Keratinocyte (primary cell): ENCODE data around the gene MAPK7. TPM values are rescaled to one million over a fixed set of nuclear protein-coding genes. Genes with fewer than 3 reads are reported as not detected.

Experiments used
- DNase-seq: peaks from one replicate; pipeline ENCODE4 v3.0.0-alpha.2; 2011; ENCODE audit warnings: low read depth, missing footprints, low spot score
- FAIRE-seq: peaks from 2 replicates; lab custom pipeline; 2011; peaks lifted over from hg19 to GRCh38; lab: Jason Lieb, UNC
- H2AFZ ChIP-seq: 2 replicates; pipeline ENCODE4 v1.6.0; 2012; ENCODE audit warnings: low read length, control low read depth, inconsistent platforms; ENCODE audit not compliant: control insufficient read depth
- H3K27ac ChIP-seq: 2 replicates; pipeline ENCODE4 v1.5.1; 2011; ENCODE audit warnings: low read length; ENCODE audit not compliant: control insufficient read depth, insufficient read depth
- H3K27me3 ChIP-seq: 3 replicates; pipeline ENCODE4 v1.6.0; 2011; ENCODE audit warnings: low read length; ENCODE audit not compliant: control insufficient read depth, insufficient read depth; ENCODE audit errors: extremely low read depth
- H3K36me3 ChIP-seq, 2 experiments: 2 replicates in 1 of 2; 3 replicates in 1 of 2; pipeline ENCODE4 v1.5.1; 2011; ENCODE audit warnings: low read length in 2 of 2, mild to moderate bottlenecking in 1 of 2; ENCODE audit not compliant: control insufficient read depth in 2 of 2, insufficient read depth in 2 of 2; ENCODE audit errors: extremely low read depth in 1 of 2
- H3K4me1 ChIP-seq: 3 replicates; pipeline ENCODE4 v1.5.1; 2011; ENCODE audit warnings: low read length; ENCODE audit not compliant: control insufficient read depth, insufficient read depth; ENCODE audit errors: extremely low read depth
- H3K4me2 ChIP-seq: 3 replicates; pipeline ENCODE4 v1.6.0; 2011; ENCODE audit warnings: low read depth, low read length; ENCODE audit not compliant: control insufficient read depth, insufficient read depth; ENCODE audit errors: extremely low read depth
- H3K4me3 ChIP-seq, 3 experiments: fragments of 200-600 bp in 1 of 3; sonication (generic) in 1 of 3; 2 replicates in 2 of 3; 3 replicates in 1 of 3; pipeline ENCODE4 v1.5.1; 2011 to 2016; ENCODE audit warnings: low read length in 3 of 3, mild to moderate bottlenecking in 3 of 3, control low read depth in 2 of 3, inconsistent platforms in 1 of 3, low read depth in 1 of 3, mixed read lengths in 1 of 3, mixed run types in 1 of 3, moderate library complexity in 1 of 3; ENCODE audit not compliant: control insufficient read depth in 2 of 3, insufficient read depth in 2 of 3; ENCODE audit errors: extremely low read depth in 1 of 3
- H3K79me2 ChIP-seq: 2 replicates; pipeline ENCODE4 v1.6.0; 2012; ENCODE audit warnings: low read length; ENCODE audit not compliant: control insufficient read depth, insufficient read depth
- H3K9ac ChIP-seq: 3 replicates; pipeline ENCODE4 v1.6.0; 2011; ENCODE audit warnings: low read length; ENCODE audit not compliant: control insufficient read depth, insufficient read depth; ENCODE audit errors: extremely low read depth
- H3K9me1 ChIP-seq: 3 replicates; pipeline ENCODE4 v1.6.0; 2011; ENCODE audit warnings: low read length; ENCODE audit not compliant: control insufficient read depth, insufficient read depth; ENCODE audit errors: extremely low read depth
- H3K9me3 ChIP-seq: 2 replicates; pipeline ENCODE4 v1.5.1; 2012; ENCODE audit warnings: low read depth, low read length; ENCODE audit not compliant: control insufficient read depth
- H4K20me1 ChIP-seq: 3 replicates; pipeline ENCODE4 v1.6.0; 2011; ENCODE audit warnings: low read length; ENCODE audit not compliant: control insufficient read depth, insufficient read depth; ENCODE audit errors: extremely low read depth
- EZH2 ChIP-seq: IDR thresholded peaks from one replicate; pipeline ENCODE4 v1.6.1; 2012; ENCODE audit warnings: inconsistent platforms, mild to moderate bottlenecking, low read length, moderate library complexity
- dilution Hi-C: fragments of 300-500 bp; cut with MboI; formaldehyde crosslinking; loops from one replicate; pipeline ENCODE4 v1.7.0; 2020; ENCODE audit warnings: low sequenced_read_pairs; ENCODE audit not compliant: extremely low pct_ligation_motif_present
- polyA plus RNA-seq, 5 experiments: library from polyadenylated mRNA; depleted of rRNA in 3 of 5; stranded (reverse) in 3 of 5; stranded (forward) in 1 of 5; unstranded in 1 of 5; fragments of >200 nt; gene quantifications; 1 replicate in 1 of 5; 2 replicates in 3 of 5; 3 replicates in 1 of 5; pipeline versions ENCODE4 v1.2.1 to v1.2.3, GENCODE V29; 2011 to 2012; ENCODE audit warnings: missing spikeins in 2 of 5, low read depth in 1 of 5, low replicate concordance in 1 of 5
- TF ChIP-seq, protein P1 (sequence below), 3 experiments: IDR thresholded peaks in 1 of 3; conservative IDR thresholded peaks in 1 of 3; optimal IDR thresholded peaks in 1 of 3; 2 replicates in 2 of 3; 3 replicates in 1 of 3; pipeline versions ENCODE3 to v1.5.1; 2011; ENCODE audit warnings: low read length in 3 of 3, mild to moderate bottlenecking in 3 of 3, moderate library complexity in 2 of 3, control low read depth in 1 of 3, inconsistent platforms in 1 of 3; ENCODE audit not compliant: insufficient read depth in 2 of 3; ENCODE audit errors: extremely low read depth in 1 of 3

The MAPK7 gene
- polyA plus RNA-seq, 1 donor (not counting 4 experiments of a cell fraction or from before 2014, with no cell fraction given): 4.3 TPM

DNA sequence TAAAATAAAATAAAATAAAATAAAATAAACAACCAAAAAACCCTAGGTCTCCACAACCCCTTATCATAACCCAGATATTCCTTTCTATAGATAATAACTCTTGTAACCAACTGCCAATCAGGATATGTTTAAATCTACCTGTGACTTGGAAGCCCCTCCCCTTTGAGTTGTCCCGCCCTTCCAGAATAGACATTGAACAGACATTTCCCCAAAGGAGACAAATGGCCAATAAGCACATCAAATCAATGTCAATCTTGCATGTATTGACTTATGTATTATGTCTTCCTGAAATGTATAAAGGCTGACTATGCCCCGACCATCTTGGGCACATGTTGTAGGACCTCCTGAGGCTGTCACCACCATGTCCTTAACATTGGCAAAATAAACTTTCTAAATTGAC, 1.5 kb upstream of the MAPK7 start:
- H3K9ac ChIP-seq: peak overlapping the region; percentile 94
- peaks cover 21% of the 10 kb centered on the region for H3K79me2 ChIP-seq
- FAIRE-seq (peak; percentile 39), DNase-seq (no peak)
- peak overlapping the region; percentile 93 for H2AFZ ChIP-seq
- H3K27ac ChIP-seq: peak overlapping the region; percentile 94
- dilution Hi-C loops: no loop called here
- no peaks in the 10 kb centered on the region for H3K9me3 ChIP-seq
- H3K4me1 ChIP-seq: peaks cover 11% of the 10 kb centered on the region
- H3K36me3 ChIP-seq: peaks cover 17 to 23% of the 10 kb centered on the region in 2 experiments
- TF ChIP-seq, protein P1, sequence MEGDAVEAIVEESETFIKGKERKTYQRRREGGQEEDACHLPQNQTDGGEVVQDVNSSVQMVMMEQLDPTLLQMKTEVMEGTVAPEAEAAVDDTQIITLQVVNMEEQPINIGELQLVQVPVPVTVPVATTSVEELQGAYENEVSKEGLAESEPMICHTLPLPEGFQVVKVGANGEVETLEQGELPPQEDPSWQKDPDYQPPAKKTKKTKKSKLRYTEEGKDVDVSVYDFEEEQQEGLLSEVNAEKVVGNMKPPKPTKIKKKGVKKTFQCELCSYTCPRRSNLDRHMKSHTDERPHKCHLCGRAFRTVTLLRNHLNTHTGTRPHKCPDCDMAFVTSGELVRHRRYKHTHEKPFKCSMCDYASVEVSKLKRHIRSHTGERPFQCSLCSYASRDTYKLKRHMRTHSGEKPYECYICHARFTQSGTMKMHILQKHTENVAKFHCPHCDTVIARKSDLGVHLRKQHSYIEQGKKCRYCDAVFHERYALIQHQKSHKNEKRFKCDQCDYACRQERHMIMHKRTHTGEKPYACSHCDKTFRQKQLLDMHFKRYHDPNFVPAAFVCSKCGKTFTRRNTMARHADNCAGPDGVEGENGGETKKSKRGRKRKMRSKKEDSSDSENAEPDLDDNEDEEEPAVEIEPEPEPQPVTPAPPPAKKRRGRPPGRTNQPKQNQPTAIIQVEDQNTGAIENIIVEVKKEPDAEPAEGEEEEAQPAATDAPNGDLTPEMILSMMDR (optimal IDR thresholded peaks at IDR 0.05 in 1 of 3, IDR thresholded peaks at IDR 0.05 in 1 of 3, conservative IDR thresholded peaks at IDR 0.05 in 1 of 3; ENCODE audit: extremely low read depth in 1 of 3, insufficient read depth in 2 of 3, low read length in 3 of 3): no peak
- no peak for TF ChIP-seq EZH2
- H3K4me3 ChIP-seq: peak overlapping the region; percentile 88 to 90 (median 89)
- peak overlapping the region; percentile 87 for H3K4me2 ChIP-seq
- no peaks in the 10 kb centered on the region for H3K27me3 ChIP-seq
- H4K20me1 ChIP-seq: no peaks in the 10 kb centered on the region
- H3K9me1 ChIP-seq: peaks cover 3% of the 10 kb centered on the region

DNA sequence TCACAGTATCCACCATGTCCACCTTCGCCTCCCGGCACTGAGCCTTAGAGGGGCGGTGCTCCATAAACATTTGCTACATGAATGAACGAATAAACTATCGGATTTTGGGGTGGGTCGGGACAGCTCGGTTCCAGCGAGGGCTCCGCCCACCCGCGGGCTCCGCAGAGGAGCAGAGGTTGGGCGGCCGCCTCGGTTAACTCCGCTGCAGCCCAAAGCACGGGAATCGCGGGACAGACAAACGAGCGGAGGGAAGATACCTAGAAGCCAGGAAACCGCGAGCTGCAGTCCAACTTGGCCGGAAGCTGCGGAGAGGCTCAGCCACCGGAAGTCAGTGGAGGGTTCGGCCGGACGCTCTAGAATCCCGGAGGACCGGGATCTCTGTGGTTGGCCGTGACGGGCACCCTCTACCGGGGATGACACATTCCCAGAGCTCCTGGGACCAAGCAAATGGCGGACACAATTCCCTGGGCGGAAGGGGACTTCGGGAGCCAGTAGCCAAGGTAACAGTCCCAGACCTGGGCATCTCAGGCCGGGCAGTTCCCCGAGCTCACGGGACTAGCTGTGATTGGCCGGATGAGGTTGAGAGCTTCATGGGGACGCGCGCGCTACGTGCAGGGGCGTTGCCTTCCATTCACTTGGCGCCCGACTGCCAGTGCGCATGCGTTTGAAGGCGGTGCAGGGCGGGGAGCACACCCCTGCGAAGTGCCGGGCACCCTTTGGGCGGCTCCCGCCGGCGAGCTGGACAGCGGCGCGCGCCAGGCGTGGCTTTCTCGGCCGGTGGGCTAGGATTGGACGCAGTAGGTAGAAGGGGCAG, 489 bp upstream of the MAPK7 start:
- H3K9ac ChIP-seq: peak overlapping the region; percentile 94
- H4K20me1 ChIP-seq: no peaks in the 10 kb centered on the region
- dilution Hi-C loops: no loop called here
- FAIRE-seq (peak; percentile 85), DNase-seq (peak; percentile 93)
- peak overlapping the region; percentile 94 for H3K27ac ChIP-seq
- peaks cover 22 to 30% of the 10 kb centered on the region in 2 experiments for H3K36me3 ChIP-seq
- peaks cover 3% of the 10 kb centered on the region for H3K9me1 ChIP-seq
- peak overlapping the region; percentile 88 to 90 (median 89) for H3K4me3 ChIP-seq
- H3K27me3 ChIP-seq: no peaks in the 10 kb centered on the region
- H3K9me3 ChIP-seq: no peaks in the 10 kb centered on the region
- TF ChIP-seq EZH2: no peak
- TF ChIP-seq, protein P1 (optimal IDR thresholded peaks at IDR 0.05 in 1 of 3, IDR thresholded peaks at IDR 0.05 in 1 of 3, conservative IDR thresholded peaks at IDR 0.05 in 1 of 3; ENCODE audit: extremely low read depth in 1 of 3, insufficient read depth in 2 of 3, low read length in 3 of 3): no peak
- H2AFZ ChIP-seq: peak overlapping the region; percentile 93
- peaks cover 21% of the 10 kb centered on the region for H3K79me2 ChIP-seq
- H3K4me1 ChIP-seq: peaks cover 11% of the 10 kb centered on the region
- H3K4me2 ChIP-seq: peak overlapping the region; percentile 88
